ENCODE results near the gene EYA2. TPM values are rescaled to one million over a fixed set of nuclear protein-coding genes. Genes with fewer than 3 reads are reported as not detected.

Gene EYA2
- polyA plus RNA-seq, 5 donors: 0.80 to 2.7 (median 1.3) TPM

- no peak for DNase-seq
These were observed 329.3 kb downstream of the EYA2 start for GRCh38 chr20:47223896-47224295.

- no peak for DNase-seq
These were observed 329.7 kb downstream of the EYA2 start for GRCh38 chr20:47224300-47224791.

GRCh38 chr20:47224857-47225256, 330.2 kb downstream of the EYA2 start:
- DNase-seq: no peak

- no peak for DNase-seq
These were observed 330.8 kb downstream of the EYA2 start for GRCh38 chr20:47225458-47225857.

- no peak for DNase-seq
These were observed 332.5 kb downstream of the EYA2 start for GRCh38 chr20:47227119-47227518.

- no peak for DNase-seq
These were observed 332.9 kb downstream of the EYA2 start for GRCh38 chr20:47227576-47227975.

GRCh38 chr20:47228654-47229053, 334.0 kb downstream of the EYA2 start:
- DNase-seq: no peak

- DNase-seq: no peak
These were observed 336.2 kb downstream of the EYA2 start for GRCh38 chr20:47230811-47231256.

- DNase-seq: no peak
These were observed 336.9 kb downstream of the EYA2 start for GRCh38 chr20:47231382-47232039.

- DNase-seq: no peak
These were observed 337.9 kb downstream of the EYA2 start for GRCh38 chr20:47232518-47232917.

GRCh38 chr20:47233333-47234188, 338.9 kb downstream of the EYA2 start:
- no peak for DNase-seq

- DNase-seq: no peak
These were observed 340.5 kb downstream of the EYA2 start for GRCh38 chr20:47235111-47235510.

GRCh38 chr20:47235853-47236638, 341.4 kb downstream of the EYA2 start:
- no peak for DNase-seq

GRCh38 chr20:47236639-47236900, 341.9 kb downstream of the EYA2 start:
- no peak for DNase-seq

GRCh38 chr20:47237715-47238114, 343.1 kb downstream of the EYA2 start:
- no peak for DNase-seq

Other genes starting within 250 kb of the EYA2 start
- gene SLC13A3, start 243.4 kb upstream of the EYA2 start, polyA plus RNA-seq (ENCODE audit: insufficient read depth in 1 of 5, insufficient read length in 5 of 5, low replicate concordance in 1 of 5): 10 to 100 TPM in 2 of 5 donors, 1 to 10 TPM in 3; 6.2 to 11.2 (median 7.8) TPM
- gene TP53RK, start 205.4 kb upstream of the EYA2 start, polyA plus RNA-seq (ENCODE audit: insufficient read depth in 1 of 5, insufficient read length in 5 of 5, low replicate concordance in 1 of 5): 10 to 100 TPM; 13.4 to 17.2 (median 15.1) TPM
- gene SLC2A10, start 185.2 kb upstream of the EYA2 start, polyA plus RNA-seq (ENCODE audit: insufficient read depth in 1 of 5, insufficient read length in 5 of 5, low replicate concordance in 1 of 5): 10 to 100 TPM; 18.2 to 24.0 (median 20.5) TPM